HepG2 (cell line): ENCODE data around the gene CD300C. TPM values are rescaled to one million over a fixed set of nuclear protein-coding genes. Genes with fewer than 3 reads are reported as not detected.

Experiments used
- AHR ChIP-seq: IDR thresholded peaks from 2 replicates; pipeline ENCODE4 v1.6.1; 2018; ENCODE audit warnings: missing genetic modification reagents, missing compliant biosample characterization
- ASH2L ChIP-seq: fragments of 300-600, 200-600 bp; sonication (generic); IDR thresholded peaks from 2 replicates; pipeline ENCODE4 v1.7.0; 2017; ENCODE audit warnings: low read depth, mild to moderate bottlenecking, moderate library complexity, mixed read lengths, low read length; ENCODE audit not compliant: insufficient read length
- BHLHE40 ChIP-seq: IDR thresholded peaks from 2 replicates; pipeline ENCODE4 v1.6.1; 2011; ENCODE audit warnings: low read length, improper control_type of control experiment
- CAMTA2 ChIP-seq: sonication (generic); formaldehyde crosslinking; IDR thresholded peaks from 2 replicates; pipeline ENCODE4 v1.4.0; 2020; ENCODE audit warnings: mild to moderate bottlenecking, missing genetic modification reagents, borderline replicate concordance
- CERS6 ChIP-seq: sonication (generic); formaldehyde crosslinking; IDR thresholded peaks from 2 replicates; pipeline ENCODE4 v1.5.0; 2020; ENCODE audit warnings: missing genetic modification reagents
- FOXO4 ChIP-seq: sonication (generic); formaldehyde crosslinking; conservative IDR thresholded peaks from 2 replicates; pipeline ENCODE4 v1.8.1; 2023; ENCODE audit warnings: missing genetic modification reagents
- KDM2A ChIP-seq: sonication (generic); formaldehyde crosslinking; IDR thresholded peaks from 2 replicates; pipeline ENCODE4 v1.4.0; 2020; ENCODE audit warnings: low read depth, missing genetic modification reagents, borderline replicate concordance
- KLF11 ChIP-seq: IDR thresholded peaks from 2 replicates; pipeline ENCODE4 v1.6.1; 2016; ENCODE audit warnings: missing compliant biosample characterization
- MTF1 ChIP-seq: sonication (generic); formaldehyde crosslinking; IDR thresholded peaks from 2 replicates; pipeline ENCODE4 v1.5.0; 2020; ENCODE audit warnings: missing genetic modification reagents
- RAD51 ChIP-seq: fragments of 450-650 bp; IDR thresholded peaks from 2 replicates; pipeline ENCODE4 v1.6.1; 2016; ENCODE audit warnings: borderline replicate concordance
- REL ChIP-seq: sonication (generic); formaldehyde crosslinking; conservative IDR thresholded peaks from 2 replicates; pipeline ENCODE4 v1.8.0; 2022; ENCODE audit warnings: mild to moderate bottlenecking, missing genetic modification reagents, moderate library complexity
- SETDB1 ChIP-seq: sonication (generic); formaldehyde crosslinking; IDR thresholded peaks from 2 replicates; pipeline ENCODE4 v1.5.1; 2020; ENCODE audit warnings: missing genetic modification reagents, mild to moderate bottlenecking, borderline replicate concordance
- SMYD3 ChIP-seq: sonication (generic); formaldehyde crosslinking; IDR thresholded peaks from 2 replicates; pipeline ENCODE4 v1.8.1; 2023; ENCODE audit warnings: mild to moderate bottlenecking, missing genetic modification reagents
- TBX3 ChIP-seq: fragments of 450-650 bp; IDR thresholded peaks from 2 replicates; pipeline ENCODE4 v1.6.1; 2017; ENCODE audit warnings: antibody characterized with exemption, mild to moderate bottlenecking, inconsistent platforms, borderline replicate concordance
- TRIM22 ChIP-seq: fragments of 450-650 bp; IDR thresholded peaks from 2 replicates; pipeline ENCODE4 v1.6.1; 2017
- TSC22D2 ChIP-seq: sonication (generic); formaldehyde crosslinking; IDR thresholded peaks from 2 replicates; pipeline ENCODE4 v1.5.1; 2020; ENCODE audit warnings: missing genetic modification reagents, mild to moderate bottlenecking, borderline replicate concordance
- ZBTB2 ChIP-seq: sonication (generic); formaldehyde crosslinking; IDR thresholded peaks from 2 replicates; pipeline ENCODE4 v1.8.0; 2022; ENCODE audit warnings: low read depth, missing genetic modification reagents
- ZBTB21 ChIP-seq: sonication (generic); formaldehyde crosslinking; IDR thresholded peaks from 2 replicates; pipeline ENCODE4 v1.4.0; 2020; ENCODE audit warnings: missing genetic modification reagents
- ZIK1 ChIP-seq: sonication (generic); formaldehyde crosslinking; IDR thresholded peaks from 2 replicates; pipeline ENCODE4 v1.5.0; 2020; ENCODE audit warnings: mild to moderate bottlenecking, low read depth, missing genetic modification reagents, borderline replicate concordance
- ZNF207 ChIP-seq: fragments of 450-650 bp; IDR thresholded peaks from 2 replicates; pipeline ENCODE4 v1.6.1; 2016; ENCODE audit warnings: antibody characterized with exemption, borderline replicate concordance
- ZNF335 ChIP-seq: sonication (generic); formaldehyde crosslinking; IDR thresholded peaks from 2 replicates; pipeline ENCODE4 v1.4.0; 2020; ENCODE audit warnings: missing genetic modification reagents
- ZNF644 ChIP-seq: IDR thresholded peaks from 2 replicates; pipeline ENCODE4 v1.6.1; 2016; ENCODE audit warnings: low read depth
- ZNF674 ChIP-seq: sonication (generic); formaldehyde crosslinking; IDR thresholded peaks from 2 replicates; pipeline ENCODE4 v1.5.0; 2020; ENCODE audit warnings: low read depth, mild to moderate bottlenecking, missing genetic modification reagents
- ZNF788 ChIP-seq: sonication (generic); formaldehyde crosslinking; IDR thresholded peaks from 2 replicates; pipeline ENCODE4 v1.5.0; 2020; ENCODE audit warnings: mild to moderate bottlenecking, missing genetic modification reagents, borderline replicate concordance
- ZNF816 ChIP-seq: sonication (generic); formaldehyde crosslinking; IDR thresholded peaks from 2 replicates; pipeline ENCODE4 v1.8.0; 2022; ENCODE audit warnings: missing genetic modification reagents, mild to moderate bottlenecking, borderline replicate concordance
- ZSCAN12 ChIP-seq: sonication (generic); formaldehyde crosslinking; IDR thresholded peaks from 2 replicates; pipeline ENCODE4 v1.9.0; 2021; ENCODE audit warnings: mild to moderate bottlenecking, missing genetic modification reagents
- ZSCAN21 ChIP-seq: sonication (generic); formaldehyde crosslinking; IDR thresholded peaks from 2 replicates; pipeline ENCODE4 v1.8.0; 2022; ENCODE audit warnings: mild to moderate bottlenecking, missing genetic modification reagents, moderate library complexity, borderline replicate concordance
- polyA plus RNA-seq, 8 experiments: library from polyadenylated mRNA; depleted of rRNA in 3 of 8; stranded (reverse) in 7 of 8; unstranded in 1 of 8; fragments of >200 nt; fragmentation: Illumina TruSeq in 4 of 8; extraction: Trizol in 4 of 8; gene quantifications; 2 replicates each; pipeline versions ENCODE4 v1.2.1 to v1.2.3, GENCODE V29; 2011 to 2016; ENCODE audit warnings: low read depth in 4 of 8, missing spikeins in 1 of 8, mixed read lengths in 1 of 8; ENCODE audit not compliant: insufficient read depth in 1 of 8
- total RNA-seq, 5 experiments: library from RNA; depleted of rRNA; stranded (reverse); fragments of >200 nt; fragmentation: Illumina TruSeq; extraction: Trizol; gene quantifications; 2 replicates each; pipeline ENCODE4 v1.2.3, GENCODE V29; 2016; ENCODE audit warnings: low read depth in 1 of 5

The CD300C gene
- total and polyA plus RNA-seq, 2 of the 13 experiments (the other 11 are each of a cell fraction or from before 2014, with no cell fraction given) = not detected

GRCh38 chr17:74514632-74515334, 31.1 kb downstream of the CD300C start (continued):
- no peak for TF ChIP-seq ZBTB2 (CRISPR knock-in tag)
- TF ChIP-seq ZSCAN21 (CRISPR knock-in tag) = no peak
- no peak for TF ChIP-seq SMYD3 (CRISPR knock-in tag)
- peak; percentile 99; the same call in 1 of the 2 replicates for TF ChIP-seq TRIM22
- TF ChIP-seq SETDB1 = no peak
- TF ChIP-seq ZSCAN12 (CRISPR knock-in tag) = no peak
- no peak for TF ChIP-seq AHR (CRISPR knock-in tag)
- TF ChIP-seq BHLHE40 = peak; percentile 69
- TF ChIP-seq ASH2L = no peak
- TF ChIP-seq KLF11 (CRISPR knock-in tag) = no peak
- TF ChIP-seq FOXO4 (CRISPR knock-in tag) = no peak; the same call in 1 of the 2 replicates
- peak; percentile 34; the same call in 1 of the 2 replicates for TF ChIP-seq ZBTB21 (CRISPR knock-in tag)
- TF ChIP-seq ZNF644 = no peak
- no peak for TF ChIP-seq KDM2A (CRISPR knock-in tag)
- peak; percentile 41; the same call in 1 of the 2 replicates for TF ChIP-seq TBX3
- TF ChIP-seq ZIK1 (CRISPR knock-in tag) = no peak
- TF ChIP-seq ZNF335 = no peak
- peak; percentile 99 for TF ChIP-seq RAD51
- peak; percentile 100; the same call in 1 of the 2 replicates for TF ChIP-seq ZNF207
- TF ChIP-seq CAMTA2 (CRISPR knock-in tag) = no peak
- no peak for TF ChIP-seq CERS6 (CRISPR knock-in tag)
- TF ChIP-seq MTF1 = no peak
- TF ChIP-seq ZNF816 (CRISPR knock-in tag) = no peak
- TF ChIP-seq ZNF788 = 0 out of 2 replicates have a peak, but pooled peaks have one; percentile 15
- no peak for TF ChIP-seq ZNF674 (CRISPR knock-in tag)
- TF ChIP-seq REL (CRISPR knock-in tag) = no peak
- no peak for TF ChIP-seq TSC22D2 (CRISPR knock-in tag)
